K562 (cell line): Measurements from ENCODE around the gene PSMB10. TPM values are rescaled to one million over a fixed set of nuclear protein-coding genes. Genes with fewer than 3 reads are reported as not detected.
"Not testable (repeated sequence)": the region's sequence is repeated elsewhere in the genome, so short reads cannot be mapped to it uniquely, and the experiment has no call there.

ENCODE experiments used
- ATAC-seq: fragments of 200-7000 bp; cut with Tn5 transposase; 3 replicates; pipeline ENCODE4 v1.9.1; 2020; ENCODE audit warnings: moderate library complexity
- BruUV-seq: library from RNA; stranded (reverse); fragments of 400-500 nt; replicated peaks from 2 replicates; lab custom pipeline; 2021; lab: Mats Ljungman, UMichigan
- CTCF ChIA-PET: fragments of 300-600 bp; formaldehyde crosslinking; extraction: SDS; loops from one replicate; lab custom pipeline; 2021; ENCODE audit warnings: low intra/inter-chr PET ratio; lab: Yijun Ruan, JAX
- POLR2A ChIA-PET: fragments of 300-600, 350-650 bp; sonication (Branson Sonifier 250); formaldehyde crosslinking; extraction: SDS; loops from one replicate; lab custom pipeline; 2021; ENCODE audit warnings: antibody characterized with exemption, inconsistent platforms; lab: Yijun Ruan, JAX
- DNase-seq, 4 experiments: peaks; one replicate each; pipeline versions ENCODE4 v3.0.0 to v3.0.0-alpha.2; 2011 to 2018; ENCODE audit warnings: low spot score in 3 of 4, mixed read lengths in 3 of 4; ENCODE audit errors: extremely low read depth in 1 of 4
- FAIRE-seq: peaks from 2 replicates; lab custom pipeline; 2011; peaks lifted over from hg19 to GRCh38; lab: Jason Lieb, UNC
- H2AFZ ChIP-seq: 2 replicates; pipeline ENCODE4 v1.6.0; 2011; ENCODE audit warnings: low read depth, low read length, control low read depth, inconsistent platforms
- H3K27ac ChIP-seq: fragments of 200-600 bp; 3 replicates; pipeline ENCODE4 v1.8.0; 2011; ENCODE audit warnings: low read depth, mild to moderate bottlenecking, control low read depth, inconsistent platforms, low read length, moderate library complexity, mixed read lengths; ENCODE audit errors: extremely low read depth
- H3K27me3 ChIP-seq, 2 experiments: fragments of 300-600 bp in 1 of 2; 2 replicates in 1 of 2; 3 replicates in 1 of 2; pipeline versions ENCODE4 v1.6.0 to v1.8.0; 2011; ENCODE audit warnings: inconsistent platforms in 2 of 2, low read length in 2 of 2, mild to moderate bottlenecking in 1 of 2, mixed read lengths in 1 of 2, moderate library complexity in 1 of 2; ENCODE audit not compliant: control insufficient read depth in 2 of 2, insufficient read depth in 2 of 2
- H3K36me3 ChIP-seq: fragments of 300-600 bp; 3 replicates; pipeline ENCODE4 v1.8.0; 2011; ENCODE audit warnings: mild to moderate bottlenecking, low read length, inconsistent platforms; ENCODE audit not compliant: control insufficient read depth, insufficient read depth
- H3K4me1 ChIP-seq, 2 experiments: fragments of 200-600 bp in 1 of 2; replicated peaks in 1 of 2; 2 replicates in 1 of 2; 3 replicates in 1 of 2; pipeline versions ENCODE4 v1.5.1 to v1.8.0; 2011; ENCODE audit warnings: inconsistent platforms in 2 of 2, low read length in 2 of 2, mild to moderate bottlenecking in 1 of 2, mixed read lengths in 1 of 2, moderate library complexity in 1 of 2; ENCODE audit not compliant: control insufficient read depth in 2 of 2, insufficient read depth in 2 of 2
- H3K4me2 ChIP-seq: 2 replicates; pipeline ENCODE4 v1.6.1; 2011; ENCODE audit warnings: low read length, control low read depth, inconsistent platforms, mixed read lengths; ENCODE audit not compliant: insufficient read depth
- H3K4me3 ChIP-seq: fragments of 200-600 bp; sonication (generic), shearing (Covaris generic); 2 replicates; pipeline ENCODE4 v1.5.1; 2016; ENCODE audit warnings: control low read depth, inconsistent platforms
- H3K79me2 ChIP-seq: fragments of 200-600 bp; 3 replicates; pipeline ENCODE4 v1.8.0; 2011; ENCODE audit warnings: low read length, inconsistent platforms; ENCODE audit not compliant: control insufficient read depth, insufficient read depth
- H3K9ac ChIP-seq, 2 experiments: 2 replicates each; pipeline versions ENCODE4 v1.6.0 to v1.6.1; 2011; ENCODE audit warnings: low read depth in 2 of 2, low read length in 2 of 2, control low read depth in 1 of 2, inconsistent platforms in 1 of 2, mild to moderate bottlenecking in 1 of 2, mixed read lengths in 1 of 2; ENCODE audit not compliant: insufficient read depth in 1 of 2
- H3K9me1 ChIP-seq: one replicate; pipeline ENCODE4 v1.6.0; 2011; ENCODE audit warnings: inconsistent platforms, mild to moderate bottlenecking, low read length, moderate library complexity; ENCODE audit not compliant: control insufficient read depth, insufficient read depth
- H3K9me3 ChIP-seq: replicated peaks from 2 replicates; pipeline ENCODE4 v1.5.1; 2011; ENCODE audit warnings: low read depth, low read length, inconsistent platforms; ENCODE audit not compliant: control insufficient read depth, insufficient read depth
- H4K20me1 ChIP-seq: replicated peaks from 2 replicates; pipeline ENCODE4 v1.6.1; 2011; ENCODE audit warnings: low read length, inconsistent platforms, mixed read lengths; ENCODE audit not compliant: control insufficient read depth, insufficient read depth
- ARID1B ChIP-seq: fragments of 450-650 bp; IDR thresholded peaks from 2 replicates; pipeline ENCODE4 v1.6.1; 2016; ENCODE audit warnings: antibody characterized with exemption, mild to moderate bottlenecking, inconsistent platforms
- SRSF1 ChIP-seq: fragments of 200-400 bp; formaldehyde crosslinking; IDR thresholded peaks from 2 replicates; pipeline ENCODE4 v1.6.1; 2017; ENCODE audit warnings: mild to moderate bottlenecking, low read depth, low read length, moderate library complexity
- TCF7 ChIP-seq: sonication (generic); IDR thresholded peaks from 2 replicates; pipeline ENCODE4 v1.6.1; 2016; ENCODE audit warnings: antibody characterized with exemption, borderline replicate concordance
- WGBS: fragments of 100-300 bp; shearing (Covaris generic); methylation state at CpG from one replicate; pipeline ENCODE4 v1.1.6; 2016; ENCODE audit warnings: low coverage, mixed read lengths; ENCODE audit not compliant: insufficient coverage; ENCODE audit errors: missing lambda C conversion rate; 5-methylcytosine and 5-hydroxymethylcytosine counted together
- in situ Hi-C: fragments of 300-500 bp; cut with MboI; formaldehyde crosslinking; loops from 4 replicates; pipeline ENCODE4 v1.15.0; 2018; ENCODE audit warnings: inconsistent platforms, mixed read lengths
- intact Hi-C: fragments of 100-400 bp; cut with micrococcal nuclease; formaldehyde crosslinking; loops from 2 replicates; pipeline ENCODE4 v1.14.2; 2022
- polyA plus RNA-seq, 8 experiments: library from polyadenylated mRNA; depleted of rRNA in 4 of 8; stranded (reverse) in 5 of 8; unstranded in 3 of 8; fragments of >200 nt; fragmentation: Nextera tagmentation in 2 of 8; fragmentation: Illumina TruSeq in 1 of 8; extraction: Ambion mirVana in 2 of 8; extraction: Trizol in 1 of 8; gene quantifications; 2 replicates each; pipeline versions ENCODE4 v1.2.1 to v1.2.3, GENCODE V29; 2011 to 2014; ENCODE audit warnings: inconsistent platforms in 1 of 8, missing spikeins in 1 of 8
- total RNA-seq, 7 experiments: library from RNA; depleted of rRNA in 6 of 7; stranded (reverse); fragments of >200 nt in 6 of 7; fragmentation: Illumina TruSeq in 2 of 7; extraction: Trizol in 2 of 7; gene quantifications; 2 replicates each; pipeline versions ENCODE4 v1.2.1 to v1.2.3, GENCODE V29; 2011 to 2021; ENCODE audit warnings: low replicate concordance in 1 of 7

PSMB10 gene
- total and polyA plus RNA-seq, 9 of the 15 experiments (the other 6 are each of a cell fraction or from before 2014, with no cell fraction given): 11.7 to 105 (median 51.0) TPM

DNA sequence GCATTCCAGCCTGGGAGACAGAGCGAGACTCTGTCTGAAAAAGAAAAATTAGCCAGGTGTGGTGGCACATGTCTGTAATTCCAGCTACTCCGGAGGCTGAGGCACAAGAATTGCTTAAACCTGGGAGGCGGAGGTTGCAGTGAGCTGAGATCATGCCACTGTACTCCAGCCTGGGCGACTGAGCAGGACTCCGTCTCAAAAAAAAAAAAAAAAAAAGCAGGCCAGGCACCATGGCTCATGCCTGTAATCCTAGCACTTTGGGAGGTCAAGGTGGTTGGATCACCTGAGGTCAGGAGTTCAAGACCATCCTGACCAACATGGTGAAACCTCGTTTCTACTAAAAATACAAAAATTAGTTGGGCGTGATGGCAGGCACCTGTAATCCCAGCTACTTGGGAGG lies 35.6 kb upstream of the PSMB10 start:
- BruUV-seq, DNase-seq, H3K9me1 ChIP-seq, H4K20me1 ChIP-seq, in situ Hi-C loops, H3K36me3 ChIP-seq, H3K27ac ChIP-seq, FAIRE-seq, intact Hi-C loops, H3K4me3 ChIP-seq, ATAC-seq, H3K9ac ChIP-seq, H2AFZ ChIP-seq, H3K9me3 ChIP-seq, H3K4me2 ChIP-seq, H3K27me3 ChIP-seq: not testable (repeated sequence)
- POLR2A ChIA-PET: interaction anchor here (1.7 kb wide), 1 partner anchor 12 kb away, joined by 5 read pairs; no protein-coding TSS in a partner anchor
- CTCF ChIA-PET: interaction anchor here (0.6 kb wide), 1 partner anchor 233 kb away, joined by 3 read pairs; no protein-coding TSS in a partner anchor
- Histone ChIP-seq H3K79me2 (peaks cover 14% of the 10 kb centered on the region), H3K4me1 (peaks cover 8 to 34% of the 10 kb centered on the region in 2 experiments; a peak in 4 of 5 replicates)
- WGBS: 67% methylated on average over 4 of the region's 7 CpGs

DNA sequence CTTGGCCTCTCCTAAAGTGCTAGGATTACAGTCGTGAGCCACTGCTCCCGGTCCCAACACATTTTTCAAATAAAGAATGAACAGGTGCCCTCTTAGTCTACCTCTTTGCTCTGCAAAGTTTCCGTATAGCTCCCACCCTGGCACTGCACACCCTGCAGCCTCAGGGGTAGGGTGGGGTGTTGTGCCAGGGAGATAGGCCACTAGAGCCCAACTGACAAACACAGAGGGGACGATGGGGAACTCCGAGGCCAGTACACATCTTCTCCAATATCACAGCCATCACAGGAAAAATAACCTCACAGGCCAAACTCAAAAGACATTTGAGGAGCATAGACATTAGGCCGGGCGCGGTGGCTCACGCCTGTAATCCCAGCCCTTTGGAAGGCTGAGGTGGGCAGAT lies 34.5 kb upstream of the PSMB10 start:
- H3K27me3 ChIP-seq: no peaks in the 10 kb centered on the region
- peaks cover 8% of the 10 kb centered on the region for H3K9me1 ChIP-seq
- no peak overlapping the region for H3K4me2 ChIP-seq
- H3K79me2 ChIP-seq: peaks cover 26% of the 10 kb centered on the region
- H3K36me3 ChIP-seq: peaks cover 11% of the 10 kb centered on the region; the same call in 2 of the 3 replicates
- no peak overlapping the region for H3K4me3 ChIP-seq
- DNase-seq: no peak
- 84% methylated on average over 9 of the region's 9 CpGs for WGBS
- BruUV-seq: no TSS peak
- H4K20me1 ChIP-seq: peaks cover 13% of the 10 kb centered on the region
- FAIRE-seq: no peak
- TF ChIP-seq TCF7 (no peak), ARID1B (no peak), SRSF1 (no peak)
- no peak for ATAC-seq
- H2AFZ ChIP-seq: no peak overlapping the region
- ChIA-PET CTCF (no interaction called here), POLR2A (interaction anchor here (1.0 kb wide), 1 partner anchor 35 kb away, joined by 6 read pairs; the partner anchor contains the start of gene PSMB10)
- H3K9me3 ChIP-seq: no peaks in the 10 kb centered on the region
- intact Hi-C loops (no loop called here), in situ Hi-C loops (no loop called here)
- H3K27ac ChIP-seq: no peak overlapping the region
- H3K4me1 ChIP-seq: peaks cover 20 to 42% of the 10 kb centered on the region in 2 experiments; a peak in 4 of 5 replicates
- no peak overlapping the region for H3K9ac ChIP-seq
